Activated T-cell treated with anti-CD3 and anti-CD28 coated beads, Interleukin-2, amount 50 U/mL, for 48 hours (primary cell): Measurements from ENCODE around the gene NAGK.
"Not testable (repeated sequence)": the region's sequence is repeated elsewhere in the genome, so short reads cannot be mapped to it uniquely, and the experiment has no call there.

Source experiments
- DNase-seq, 2 experiments: peaks; one replicate each; pipeline ENCODE4 v3.0.0-alpha.2; 2020

Gene NAGK

DNA sequence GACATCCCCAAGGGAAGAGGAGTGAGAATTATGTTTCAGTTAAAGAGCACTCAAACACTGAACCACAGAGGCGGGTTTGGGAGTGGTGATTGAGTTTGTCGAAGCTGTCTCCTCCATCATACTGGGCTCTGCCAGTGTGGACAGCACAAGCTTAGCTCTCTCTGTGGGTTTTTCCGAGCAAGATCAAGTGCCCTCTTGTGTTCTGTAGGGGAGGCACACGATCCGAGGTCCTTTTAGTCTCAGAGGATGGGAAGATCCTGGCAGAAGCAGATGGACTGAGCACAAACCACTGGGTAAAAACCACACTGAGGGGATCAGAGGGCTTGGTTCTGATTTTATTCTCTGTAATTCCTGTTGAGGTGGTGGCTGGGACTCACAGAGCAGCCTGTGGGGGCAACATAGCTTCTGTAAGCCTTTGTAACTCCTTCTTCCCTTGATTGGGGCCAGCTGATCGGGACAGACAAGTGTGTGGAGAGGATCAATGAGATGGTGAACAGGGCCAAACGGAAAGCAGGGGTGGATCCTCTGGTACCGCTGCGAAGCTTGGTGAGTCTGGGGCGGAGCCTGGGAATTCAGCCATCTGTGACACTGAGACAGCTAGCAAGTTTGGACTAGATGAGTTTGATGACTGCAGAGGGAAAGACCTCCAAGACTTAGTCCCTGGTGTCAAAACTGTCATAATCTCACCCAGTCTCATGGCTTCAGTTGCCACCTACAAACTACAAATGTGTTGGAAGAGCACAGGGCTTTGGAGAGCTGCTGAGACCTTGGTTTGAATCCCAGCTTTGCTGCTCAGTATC is 2.0 kb downstream of the NAGK start:
- DNase-seq = no peak

DNA sequence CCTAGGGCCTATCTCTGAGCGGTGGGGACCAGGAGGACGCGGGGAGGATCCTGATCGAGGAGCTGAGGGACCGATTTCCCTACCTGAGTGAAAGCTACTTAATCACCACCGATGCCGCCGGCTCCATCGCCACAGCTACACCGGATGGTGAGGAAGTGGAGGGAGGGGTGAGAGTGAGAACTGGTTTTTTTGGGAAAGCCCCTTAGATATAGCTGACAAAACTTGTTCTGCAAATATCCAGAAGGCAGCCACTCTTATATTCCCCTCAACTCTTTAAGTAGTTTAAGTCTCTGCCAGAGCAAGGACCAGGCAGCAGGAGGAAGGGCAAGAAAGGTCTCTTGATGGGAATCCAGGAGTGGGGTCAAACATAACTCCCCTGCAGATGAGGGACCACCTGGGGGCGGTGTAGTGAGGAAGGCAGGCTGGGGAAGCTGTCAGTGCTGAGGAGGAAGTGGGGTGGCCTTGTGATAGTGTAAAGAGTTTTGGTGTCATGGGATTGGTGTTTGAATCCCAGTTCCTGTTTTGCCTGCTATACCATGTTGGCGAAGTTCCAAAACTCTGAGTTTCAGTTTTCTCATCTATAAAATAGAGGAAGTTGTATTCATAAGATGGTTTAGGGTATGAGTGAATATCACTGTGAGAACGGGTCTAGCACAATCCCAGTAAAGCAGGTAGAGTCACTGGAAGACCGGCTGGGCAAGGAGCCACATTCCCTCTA is 3.4 kb downstream of the NAGK start:
- peak; percentile 65 to 66 for DNase-seq

DNA sequence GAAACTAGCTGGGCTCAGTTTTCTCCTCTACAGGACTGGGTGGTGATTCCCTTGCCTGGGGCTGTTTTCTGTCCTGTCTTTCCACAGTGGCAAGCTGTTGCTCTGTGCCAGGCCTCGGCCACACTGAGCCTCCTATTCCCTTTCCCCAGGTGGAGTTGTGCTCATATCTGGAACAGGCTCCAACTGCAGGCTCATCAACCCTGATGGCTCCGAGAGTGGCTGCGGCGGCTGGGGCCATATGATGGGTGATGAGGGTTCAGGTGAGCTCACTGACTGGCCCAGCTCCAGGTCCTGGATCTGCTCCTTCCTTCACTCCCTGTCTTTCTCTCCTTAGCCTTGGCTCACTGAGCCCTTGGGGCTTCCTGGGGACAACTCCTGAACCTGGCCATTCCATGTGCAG is 4.0 kb downstream of the NAGK start:
- no peak for DNase-seq

DNA sequence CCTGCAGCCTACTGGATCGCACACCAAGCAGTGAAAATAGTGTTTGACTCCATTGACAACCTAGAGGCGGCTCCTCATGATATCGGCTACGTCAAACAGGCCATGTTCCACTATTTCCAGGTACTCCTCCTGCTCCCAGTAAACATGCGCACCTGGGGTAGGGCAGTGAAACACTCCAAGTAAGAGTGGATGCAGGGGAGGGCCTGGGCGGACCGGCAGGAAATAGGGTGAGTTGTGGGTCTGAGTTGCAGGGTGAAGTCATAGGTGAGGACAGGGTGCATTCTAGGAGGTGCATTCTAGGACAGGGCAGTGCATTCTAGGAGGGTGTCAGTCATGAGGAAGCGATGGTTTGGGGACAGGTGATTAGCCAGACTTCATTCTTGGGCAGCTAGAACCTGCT is 5.0 kb downstream of the NAGK start:
- no peak for DNase-seq

DNA sequence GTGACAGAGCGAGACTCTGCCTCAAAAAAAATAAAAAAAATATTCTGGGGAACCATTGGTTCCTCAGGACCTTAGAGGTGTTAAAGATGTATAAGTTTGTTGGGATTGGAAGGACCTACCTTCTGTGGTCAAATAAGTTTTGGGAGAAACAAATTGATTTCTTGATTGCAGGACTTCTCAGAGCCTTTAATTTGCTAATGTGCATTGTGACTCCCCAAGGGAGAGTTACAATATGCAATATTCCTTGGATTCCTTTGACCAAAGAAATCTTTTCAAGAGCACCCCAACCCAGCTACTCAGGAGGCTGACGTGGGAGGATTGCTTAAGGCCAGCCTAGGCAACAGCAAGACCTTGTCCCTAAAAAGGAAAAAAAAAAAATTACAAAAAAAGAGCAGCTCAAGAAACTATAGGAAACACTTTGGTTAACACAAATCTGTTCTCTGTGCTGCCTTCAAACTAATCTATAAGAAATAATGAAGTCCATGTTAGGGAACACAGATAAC is 6.5 kb downstream of the NAGK start:
- no peak for DNase-seq

DNA sequence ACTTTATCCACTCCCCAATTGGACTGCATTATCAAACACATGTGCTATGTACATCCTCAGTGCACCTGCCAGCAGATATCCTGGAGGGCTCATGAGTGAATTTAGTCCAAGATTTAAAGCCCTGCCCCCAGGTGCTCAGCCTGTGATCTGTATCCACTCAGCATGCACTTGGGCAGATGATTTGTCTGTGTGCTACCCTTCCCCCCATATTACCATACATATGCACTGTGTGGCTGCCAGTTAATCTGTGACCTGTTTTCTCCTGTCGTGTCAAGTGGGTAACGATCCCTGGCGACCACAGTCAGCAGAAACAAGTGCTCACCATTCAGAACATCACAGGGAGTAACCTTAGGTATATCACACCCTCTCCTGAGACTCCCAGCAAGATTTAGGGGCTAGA is 10.2 kb downstream of the NAGK start:
- no peak for DNase-seq

DNA sequence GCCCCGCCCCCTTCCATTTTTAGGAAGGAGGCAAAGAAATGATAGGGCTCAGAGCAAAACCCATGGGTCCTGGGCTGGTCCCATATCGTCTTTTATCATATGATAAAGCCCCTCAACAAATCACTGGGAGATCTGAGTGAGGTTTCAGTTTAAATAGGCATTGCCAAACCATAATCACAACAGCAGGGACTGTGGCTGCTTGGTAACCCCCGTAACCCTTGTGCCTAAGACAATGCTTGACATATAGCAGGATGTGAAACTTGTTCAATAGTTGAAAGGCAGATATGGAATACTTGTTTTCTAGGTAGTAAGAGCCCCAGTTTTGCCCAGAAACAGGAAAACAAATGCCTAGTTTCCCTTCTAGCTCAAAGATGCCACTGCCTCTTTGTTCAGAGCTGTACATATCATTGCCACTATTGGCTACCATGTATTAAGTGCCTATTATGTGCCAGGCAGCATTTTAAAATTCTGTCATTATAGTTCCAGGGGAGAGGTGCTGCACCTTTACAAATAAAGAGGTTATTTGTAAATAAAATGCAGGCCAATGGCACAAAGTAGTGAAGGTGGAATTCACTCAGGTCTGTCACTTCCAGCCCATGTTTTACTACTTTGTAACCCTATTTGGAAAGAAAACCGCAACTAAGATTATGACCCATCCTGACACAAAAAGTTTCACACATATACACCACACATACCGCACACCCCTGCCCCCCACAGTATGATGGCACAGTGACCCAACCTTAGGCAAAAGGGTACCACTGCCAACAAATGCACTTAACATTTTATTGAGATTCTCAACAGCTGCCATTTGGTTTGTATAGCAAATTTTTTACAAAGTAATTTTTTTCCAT is 14.2 kb downstream of the NAGK start:
- DNase-seq = peak; percentile 83 to 86

DNA sequence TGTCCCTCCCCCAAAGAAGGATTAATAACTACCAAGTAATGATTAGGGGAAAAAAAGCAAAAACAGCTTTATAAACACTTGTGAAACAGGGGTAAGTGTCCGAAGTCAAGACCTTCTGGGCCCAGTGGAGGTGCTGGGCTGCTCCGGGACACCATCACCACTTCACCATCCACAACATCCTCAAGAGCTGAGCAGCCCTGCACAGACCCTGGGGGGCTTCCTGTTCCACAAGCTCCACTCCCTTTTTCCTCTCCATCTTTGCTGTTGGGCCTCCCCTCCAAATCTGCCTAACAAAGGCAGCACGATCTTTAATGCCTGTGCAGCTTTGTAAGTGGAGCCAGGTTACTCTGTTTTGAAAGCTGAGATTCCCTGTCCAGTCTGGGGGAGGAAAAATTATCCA is 14.8 kb downstream of the NAGK start:
- not testable (repeated sequence) for DNase-seq

DNA sequence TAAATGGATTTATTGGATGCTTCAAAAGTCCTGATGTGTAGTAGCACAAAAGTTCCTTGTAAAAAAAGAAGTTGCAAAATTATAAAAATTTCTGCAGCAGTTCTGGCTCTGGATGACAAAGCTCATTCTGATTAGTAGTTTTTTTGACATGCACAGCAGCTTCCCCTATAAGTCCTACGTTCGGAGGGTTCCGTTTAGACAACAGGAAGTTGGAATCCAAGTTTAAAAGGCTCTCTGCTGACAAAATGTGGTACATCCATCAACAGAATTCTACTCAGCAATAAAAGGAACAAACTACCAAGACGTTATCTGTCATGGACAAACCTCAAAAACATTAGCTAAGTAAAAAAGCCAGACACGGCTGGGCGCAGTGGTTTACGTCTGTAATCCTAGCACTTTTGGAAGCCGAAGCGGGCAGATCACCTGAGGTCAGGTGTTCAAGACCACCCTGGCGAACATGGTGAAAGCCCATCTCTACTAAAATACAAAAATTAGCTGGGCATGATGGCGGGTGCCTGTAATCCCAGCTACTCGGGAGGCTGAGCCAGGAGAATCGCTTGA is 15.4 kb downstream of the NAGK start:
- not testable (repeated sequence) for DNase-seq

DNA sequence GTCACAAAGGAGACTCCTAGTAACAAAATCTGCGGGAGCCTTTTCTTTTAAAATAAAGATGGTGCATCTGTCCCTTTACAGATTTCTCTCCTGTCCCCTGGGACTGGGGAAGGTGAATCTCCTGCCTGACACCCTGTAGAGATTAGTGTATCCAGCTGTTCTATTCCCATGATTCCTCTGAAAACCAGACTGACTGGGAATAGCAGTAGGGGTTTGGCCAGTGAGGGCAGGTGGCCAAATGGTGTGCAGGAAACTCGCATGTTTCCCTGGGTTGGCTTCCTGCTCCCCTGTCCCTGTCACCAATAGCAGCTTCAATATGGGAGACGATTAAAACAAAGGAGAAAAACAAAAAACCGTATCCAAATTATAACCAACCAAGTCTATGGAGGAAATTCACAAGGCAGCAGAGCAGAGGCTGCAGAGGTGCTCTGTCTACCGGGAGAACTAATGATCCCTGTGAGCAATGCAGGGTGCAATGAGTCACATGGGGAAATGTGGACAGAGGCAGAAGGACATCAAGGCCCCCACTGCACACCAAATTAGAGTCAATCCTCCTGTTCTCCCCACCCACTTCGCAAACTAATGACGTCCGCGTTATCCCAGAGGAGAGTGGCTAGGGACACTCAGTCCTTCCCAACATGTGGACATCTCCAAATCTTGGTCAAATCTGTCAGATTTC is 17.0 kb downstream of the NAGK start:
- not testable (repeated sequence) for DNase-seq

DNA sequence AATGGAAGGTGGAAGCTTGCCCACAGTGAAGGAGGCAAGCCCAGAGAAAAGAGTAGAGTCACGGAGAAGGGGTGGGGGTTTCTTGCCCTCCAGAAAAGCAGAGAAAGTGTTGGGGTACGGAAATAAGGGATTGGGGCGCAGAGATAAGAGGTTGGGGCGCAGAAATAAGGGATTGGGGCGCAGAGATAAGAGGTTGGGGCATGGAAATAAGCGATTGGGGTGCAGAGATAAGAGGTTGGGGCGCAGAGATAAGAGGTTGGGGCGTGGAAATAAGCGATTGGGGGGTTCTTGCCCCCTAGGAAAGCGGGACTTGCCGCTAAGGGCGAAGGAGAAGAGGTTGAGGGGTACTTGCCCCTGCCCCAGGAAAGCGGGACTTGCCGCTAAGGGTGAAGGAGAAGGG is 21.0 kb downstream of the NAGK start:
- not testable (repeated sequence) for DNase-seq

DNA sequence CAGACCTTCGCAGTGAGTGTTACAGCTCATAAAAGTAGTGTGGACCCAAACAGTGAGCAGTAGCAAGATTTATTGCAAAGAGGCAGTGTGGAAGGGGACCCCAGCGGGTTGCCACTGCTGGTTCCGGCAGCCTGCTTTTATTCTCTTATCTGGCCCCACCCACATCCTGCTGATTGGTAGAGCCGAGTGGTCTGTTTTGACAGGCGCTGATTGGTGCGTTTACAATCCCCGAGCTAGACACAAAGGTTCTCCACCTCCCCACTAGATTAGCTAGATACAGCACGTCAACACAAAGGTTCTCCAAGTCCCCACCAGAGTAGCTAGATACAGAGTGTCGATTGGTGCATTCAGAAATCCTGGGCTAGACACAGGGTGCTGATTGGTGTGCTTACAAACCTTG is 23.4 kb downstream of the NAGK start:
- DNase-seq = not testable (repeated sequence)

DNA sequence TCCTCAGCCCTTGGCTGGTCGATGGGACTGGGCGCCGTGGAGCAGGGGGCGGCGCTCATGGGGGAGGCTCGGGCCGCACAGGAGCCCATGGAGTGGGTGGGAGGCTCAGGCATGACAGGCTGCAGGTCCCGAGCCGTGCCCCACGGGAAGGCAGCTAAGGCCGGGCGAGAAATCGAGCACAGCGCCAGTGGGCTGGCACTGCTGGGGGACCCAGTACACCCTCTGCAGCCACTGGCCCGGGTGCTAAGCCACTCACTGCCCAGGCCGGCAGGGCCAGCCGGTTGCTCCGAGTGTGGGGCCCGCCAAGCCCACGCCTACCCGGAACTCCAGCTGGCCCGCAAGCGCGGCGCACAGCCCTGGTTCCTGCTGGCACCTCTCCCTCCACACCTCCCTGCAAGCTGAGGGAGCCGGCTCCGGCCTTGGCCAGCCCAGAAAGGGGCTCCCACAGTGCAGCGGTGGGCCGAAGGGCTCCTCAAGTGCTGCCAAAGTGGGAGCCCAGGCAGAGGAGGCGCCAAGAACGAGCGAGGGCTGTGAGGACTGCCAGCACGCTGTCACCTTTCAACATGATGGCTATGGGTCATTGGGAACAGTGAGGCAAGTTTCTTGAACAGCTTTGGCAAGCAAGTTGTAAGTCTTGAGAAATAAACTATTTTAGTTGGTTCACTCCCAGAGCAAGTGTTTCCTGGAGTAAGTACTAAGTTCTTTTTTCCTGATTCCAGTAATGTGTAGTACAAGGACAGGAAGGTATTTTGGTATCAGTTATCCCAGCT is 24.2 kb downstream of the NAGK start:
- not testable (repeated sequence) for DNase-seq

DNA sequence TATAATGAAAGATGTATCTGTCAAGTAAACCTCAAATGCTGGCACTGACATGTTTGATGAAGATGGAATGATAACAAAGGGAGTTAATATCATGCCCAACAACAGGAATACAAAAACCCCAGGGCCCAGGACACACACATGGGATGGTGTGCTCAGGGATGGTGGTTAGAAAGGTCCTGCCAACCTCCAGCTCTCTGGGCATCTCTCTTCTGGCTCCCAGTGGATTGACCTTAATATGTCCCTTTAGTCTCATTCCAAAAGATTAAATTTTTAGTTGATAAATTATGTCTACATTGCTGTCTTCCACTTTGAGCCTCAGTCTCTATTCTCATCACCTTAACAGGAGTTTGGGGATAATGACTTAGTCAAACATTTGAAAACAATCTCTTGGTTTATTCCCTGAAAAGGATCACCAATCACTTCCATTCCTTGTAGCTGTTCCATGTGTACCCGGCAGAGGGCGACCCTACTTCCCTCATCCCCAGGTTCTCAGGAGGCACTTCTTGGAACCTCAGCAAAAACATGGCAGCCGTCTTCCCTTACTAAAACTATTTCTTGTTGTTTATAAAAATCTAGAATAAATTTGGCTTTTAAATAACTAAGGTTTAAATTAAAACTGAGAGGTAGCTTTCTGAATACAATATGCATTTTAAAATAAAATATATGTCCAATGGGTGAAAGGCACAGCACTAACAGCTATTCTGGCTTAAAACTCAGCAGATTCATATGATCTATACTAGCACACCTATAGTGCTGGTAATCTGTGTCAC is 31.9 kb downstream of the NAGK start:
- DNase-seq = peak; percentile 64 to 65

DNA sequence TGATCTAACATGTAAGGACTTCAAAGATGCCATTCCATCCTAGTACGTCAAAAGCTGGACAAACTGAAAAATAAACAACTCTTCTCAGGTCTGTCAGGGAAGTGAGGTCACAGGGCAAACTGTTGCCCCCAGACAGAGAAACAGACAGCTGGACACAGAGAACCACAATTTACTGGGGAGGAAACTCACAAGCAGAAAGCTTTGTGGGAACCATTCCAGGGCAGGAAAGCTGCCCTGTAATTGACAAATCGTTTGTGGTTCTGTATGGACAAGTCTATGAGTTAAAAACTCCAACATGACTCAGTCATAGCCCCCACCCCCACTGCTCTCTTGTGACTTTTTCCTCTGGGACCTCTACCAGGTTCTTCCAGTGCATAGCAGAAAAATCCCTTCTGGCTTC is 33.2 kb downstream of the NAGK start:
- no peak for DNase-seq

DNA sequence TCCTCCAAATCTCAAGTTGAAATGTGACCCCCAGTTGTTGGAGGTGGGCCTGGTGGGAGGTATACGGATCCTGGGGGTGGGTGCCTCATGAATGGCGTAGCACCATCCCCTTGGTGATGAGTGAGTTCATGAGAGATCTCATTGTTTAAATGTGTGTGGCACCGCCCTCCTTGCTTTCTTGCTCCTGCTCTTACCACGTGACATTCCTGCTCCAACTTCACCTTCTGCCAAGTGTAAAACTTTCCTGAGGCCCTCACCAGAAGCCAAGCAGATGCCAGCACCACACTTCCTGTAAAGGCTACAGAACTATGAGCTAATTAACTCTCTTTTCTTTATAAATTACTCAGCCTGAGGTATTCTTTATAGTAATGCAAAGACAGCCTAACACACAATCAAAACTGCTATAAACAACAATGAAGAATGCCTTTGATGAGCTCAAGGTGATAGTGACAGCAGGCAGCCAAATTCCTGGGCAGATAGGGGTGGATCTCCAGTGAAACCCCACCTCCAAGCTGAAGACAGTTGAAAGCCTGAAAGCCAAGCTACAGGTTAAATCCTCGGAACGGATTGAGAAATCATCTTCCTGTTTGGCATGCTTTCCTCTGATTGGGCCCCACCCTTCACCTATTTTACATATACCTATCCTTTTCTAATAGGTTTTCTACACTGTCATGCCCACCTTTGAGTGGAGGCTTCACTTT is 34.7 kb downstream of the NAGK start:
- no peak for DNase-seq

DNA sequence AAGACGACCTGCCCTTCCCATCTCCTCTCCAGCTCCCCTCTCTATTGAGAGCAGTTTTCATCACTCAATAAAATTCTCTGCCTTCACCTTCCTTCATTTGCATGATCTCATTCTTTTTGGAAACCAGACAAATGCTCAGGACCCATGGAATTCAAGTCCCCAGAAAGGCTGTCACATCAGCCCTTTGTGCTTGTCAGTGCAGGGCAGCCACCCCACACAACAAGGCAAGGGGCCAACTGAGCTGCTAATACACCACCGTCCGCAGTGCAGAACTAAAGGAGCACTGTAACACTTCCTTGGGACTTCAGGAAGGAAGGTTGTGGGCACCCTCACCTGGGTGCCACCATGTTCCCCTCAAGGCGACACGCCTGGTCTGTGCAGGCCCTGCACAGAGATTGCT is 35.4 kb downstream of the NAGK start:
- DNase-seq = no peak

DNA sequence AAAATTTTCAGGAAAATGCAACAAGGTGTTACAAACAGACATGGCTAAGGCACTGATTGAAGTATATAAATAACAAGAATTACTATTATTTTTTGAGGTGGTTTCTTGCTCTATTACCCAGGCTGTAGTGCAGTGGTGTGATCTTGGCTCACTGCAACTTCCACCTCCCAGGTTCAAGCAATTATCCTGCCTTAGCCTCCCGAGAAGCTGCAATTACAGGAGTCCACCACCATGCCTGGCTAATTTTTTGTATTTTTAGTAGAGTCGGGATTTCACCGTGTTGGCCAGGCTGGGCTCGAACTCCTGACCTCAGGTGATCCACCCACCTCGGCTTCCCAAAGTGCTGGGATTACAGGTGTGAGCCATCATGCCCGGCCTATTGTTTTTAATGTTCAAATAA is 38.0 kb downstream of the NAGK start:
- not testable (repeated sequence) for DNase-seq

DNA sequence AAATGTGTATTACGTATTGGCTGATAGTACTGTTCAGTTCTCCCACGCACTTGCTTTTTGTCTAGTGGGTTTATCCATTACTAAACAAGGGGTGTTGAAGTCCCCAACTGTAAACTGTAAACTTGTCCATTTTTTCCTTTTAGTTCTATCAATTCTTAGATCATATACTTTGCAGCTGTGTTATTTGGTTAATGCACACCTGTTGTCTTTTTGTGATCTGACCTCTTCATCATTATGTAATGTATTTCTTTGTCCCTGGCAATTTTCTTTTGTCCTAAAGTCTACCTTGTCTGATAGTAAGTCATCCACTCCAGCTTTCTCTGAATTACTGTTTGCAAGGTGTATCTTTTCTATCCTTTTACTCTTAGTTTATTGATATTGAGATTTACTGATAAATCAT is 39.6 kb downstream of the NAGK start:
- DNase-seq = no peak

DNA sequence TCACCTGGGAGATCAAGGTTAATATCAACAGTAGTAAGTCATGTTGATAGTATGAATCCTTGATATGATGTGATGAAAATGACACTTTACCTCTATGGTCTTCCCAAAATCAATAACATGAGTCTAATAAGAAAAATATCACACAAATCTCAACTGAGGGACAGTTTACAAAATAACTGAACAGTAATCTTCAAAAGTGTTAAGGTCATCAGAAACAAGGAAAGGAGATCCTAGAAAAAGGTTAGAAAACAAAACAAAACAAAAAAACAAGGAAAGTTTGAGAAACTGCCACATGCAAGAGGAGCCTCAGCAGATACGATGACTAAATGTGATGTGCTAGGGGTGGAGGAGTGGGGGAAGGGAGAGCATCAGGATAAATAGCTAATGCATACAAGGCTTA is 45.4 kb downstream of the NAGK start:
- no peak for DNase-seq
